Mesendoderm (in vitro differentiated cells): ENCODE data around the gene SPHK1.
"Not testable (repeated sequence)": the region's sequence is repeated elsewhere in the genome, so short reads cannot be mapped to it uniquely, and the experiment has no call there.

ENCODE experiments used
- DNase-seq: peaks from one replicate; pipeline ENCODE4 v3.0.0; 2013
- H2AK5ac ChIP-seq: 2 replicates; pipeline ENCODE4 v1.6.1; 2013; ENCODE audit warnings: low read length, inconsistent platforms
- H2BK120ac ChIP-seq: 2 replicates; pipeline ENCODE4 v1.6.1; 2013; ENCODE audit warnings: low read depth, mild to moderate bottlenecking, low read length, moderate library complexity, mixed read lengths
- H2BK15ac ChIP-seq: replicated peaks from 2 replicates; pipeline ENCODE4 v1.6.1; 2013; ENCODE audit warnings: low read depth, mild to moderate bottlenecking, moderate library complexity
- H2BK5ac ChIP-seq: 2 replicates; pipeline ENCODE4 v1.6.1; 2013; ENCODE audit warnings: low read length, inconsistent platforms
- H3K18ac ChIP-seq: 2 replicates; pipeline ENCODE4 v1.6.1; 2013; ENCODE audit warnings: mild to moderate bottlenecking, low read length, mixed read lengths
- H3K23ac ChIP-seq: one replicate; pipeline ENCODE4 v1.6.1; 2013; ENCODE audit warnings: low read length
- H3K27ac ChIP-seq: 2 replicates; pipeline ENCODE4 v1.5.1; 2013; ENCODE audit warnings: low read depth, mild to moderate bottlenecking, inconsistent platforms, low read length, moderate library complexity
- H3K27me3 ChIP-seq: 2 replicates; pipeline ENCODE4 v1.6.1; 2013; ENCODE audit warnings: low read length, control low read depth, mild to moderate bottlenecking, inconsistent platforms; ENCODE audit not compliant: insufficient read depth, poor library complexity
- H3K36me3 ChIP-seq: 2 replicates; pipeline ENCODE4 v1.6.1; 2013; ENCODE audit warnings: low read length, inconsistent platforms; ENCODE audit not compliant: control insufficient read depth, insufficient read depth
- H3K4ac ChIP-seq: one replicate; pipeline ENCODE4 v1.6.1; 2013; ENCODE audit warnings: low read depth, mild to moderate bottlenecking, low read length, moderate library complexity
- H3K4me1 ChIP-seq: 2 replicates; pipeline ENCODE4 v1.6.1; 2013; ENCODE audit warnings: low read depth, low read length, inconsistent platforms; ENCODE audit not compliant: control insufficient read depth
- H3K4me2 ChIP-seq: 2 replicates; pipeline ENCODE4 v1.6.1; 2013; ENCODE audit warnings: low read length
- H3K4me3 ChIP-seq: 2 replicates; pipeline ENCODE4 v1.5.1; 2013; ENCODE audit warnings: mild to moderate bottlenecking, low read length
- H3K56ac ChIP-seq: one replicate; pipeline ENCODE4 v1.6.1; 2013; ENCODE audit warnings: low read length
- H3K79me1 ChIP-seq: 2 replicates; pipeline ENCODE4 v1.6.1; 2013; ENCODE audit warnings: low read length, inconsistent platforms
- H3K79me2 ChIP-seq: 2 replicates; pipeline ENCODE4 v1.6.1; 2013; ENCODE audit warnings: mild to moderate bottlenecking, low read length; ENCODE audit not compliant: control insufficient read depth, insufficient read depth
- H3K9ac ChIP-seq: 2 replicates; pipeline ENCODE4 v1.6.1; 2013; ENCODE audit warnings: low read length, inconsistent platforms
- H4K5ac ChIP-seq: one replicate; pipeline ENCODE4 v1.6.1; 2013; ENCODE audit warnings: low read length
- H4K8ac ChIP-seq: one replicate; pipeline ENCODE4 v1.6.1; 2013; ENCODE audit warnings: low read depth, mild to moderate bottlenecking, control low read depth, low read length, moderate library complexity
- WGBS: extraction: QIAGEN DNeasy Blood & Tissue Kit; methylation state at CpG from one replicate; pipeline ENCODE4 v1.1.7; 2013; ENCODE audit warnings: low lambda C conversion rate, missing lambda C conversion rate; ENCODE audit not compliant: insufficient coverage; ENCODE audit errors: extremely low coverage; 5-methylcytosine and 5-hydroxymethylcytosine counted together

The SPHK1 gene

GRCh38 chr17:76343106-76343505, 41.3 kb upstream of the SPHK1 start:
- Histone ChIP-seq H3K4me3 (no peak overlapping the region), H3K27ac (no peak overlapping the region), H2BK5ac (no peak overlapping the region), H3K79me2 (no peaks in the 10 kb centered on the region), H3K4ac (no peak overlapping the region), H3K56ac (no peak overlapping the region), H3K9ac (no peak overlapping the region), H2BK120ac (no peak overlapping the region), H2AK5ac (no peak overlapping the region), H3K27me3 (no peaks in the 10 kb centered on the region), H3K4me1 (no peaks in the 10 kb centered on the region), H3K36me3 (peaks cover 4% of the 10 kb centered on the region), H2BK15ac (no peak overlapping the region), H3K23ac (no peak overlapping the region), H3K79me1 (no peaks in the 10 kb centered on the region), H4K5ac (no peak overlapping the region), H3K18ac (no peak overlapping the region), H3K4me2 (no peak overlapping the region), H4K8ac (no peak overlapping the region)
- WGBS = no CpG with 5 or more reads among the region's 7 CpGs
- no peak for DNase-seq

- H3K4me3 ChIP-seq = no peak overlapping the region
- H3K56ac ChIP-seq = no peak overlapping the region
- no CpG with 5 or more reads among the region's 14 CpGs for WGBS
- H3K4me2 ChIP-seq = no peak overlapping the region
- no peak overlapping the region for H4K8ac ChIP-seq
- no peak overlapping the region for H4K5ac ChIP-seq
- no peak overlapping the region for H3K18ac ChIP-seq
- no peak overlapping the region for H3K27ac ChIP-seq
- H3K79me2 ChIP-seq = no peaks in the 10 kb centered on the region
- H3K4me1 ChIP-seq = no peaks in the 10 kb centered on the region
- no peak overlapping the region for H2AK5ac ChIP-seq
- no peak overlapping the region for H3K4ac ChIP-seq
- H3K27me3 ChIP-seq = no peaks in the 10 kb centered on the region
- H2BK5ac ChIP-seq = no peak overlapping the region
- DNase-seq = no peak
- peaks cover 4% of the 10 kb centered on the region for H3K36me3 ChIP-seq
- H3K79me1 ChIP-seq = no peaks in the 10 kb centered on the region
- H3K23ac ChIP-seq = no peak overlapping the region
- no peak overlapping the region for H2BK15ac ChIP-seq
- no peak overlapping the region for H2BK120ac ChIP-seq
- H3K9ac ChIP-seq = no peak overlapping the region
These were observed 38.9 kb upstream of the SPHK1 start for GRCh38 chr17:76345377-76345974.

GRCh38 chr17:76346936-76347335, 37.5 kb upstream of the SPHK1 start:
- not testable (repeated sequence) for H2BK5ac ChIP-seq, H3K18ac ChIP-seq, H2BK15ac ChIP-seq, H3K4me2 ChIP-seq, H3K4ac ChIP-seq, H2BK120ac ChIP-seq, H3K79me2 ChIP-seq, H4K5ac ChIP-seq, H2AK5ac ChIP-seq, H3K27me3 ChIP-seq, H3K4me3 ChIP-seq, H3K23ac ChIP-seq, H3K79me1 ChIP-seq, H3K56ac ChIP-seq, H3K4me1 ChIP-seq, H4K8ac ChIP-seq, H3K27ac ChIP-seq, H3K36me3 ChIP-seq, H3K9ac ChIP-seq, DNase-seq
- no CpG with 5 or more reads among the region's 11 CpGs for WGBS

GRCh38 chr17:76350463-76350862, 33.9 kb upstream of the SPHK1 start:
- Histone ChIP-seq H3K4me1 (no peaks in the 10 kb centered on the region), H3K36me3 (peaks cover 2% of the 10 kb centered on the region), H3K27me3 (no peaks in the 10 kb centered on the region), H2BK5ac (no peak overlapping the region), H2BK120ac (no peak overlapping the region), H4K8ac (no peak overlapping the region), H3K4me2 (no peak overlapping the region), H4K5ac (no peak overlapping the region), H2BK15ac (no peak overlapping the region), H3K79me1 (peaks cover 4% of the 10 kb centered on the region), H3K79me2 (peaks cover 2% of the 10 kb centered on the region), H3K56ac (no peak overlapping the region), H3K4ac (no peak overlapping the region), H3K4me3 (no peak overlapping the region), H3K23ac (no peak overlapping the region), H2AK5ac (no peak overlapping the region), H3K18ac (no peak overlapping the region), H3K9ac (no peak overlapping the region), H3K27ac (no peak overlapping the region)
- no CpG with 5 or more reads among the region's 5 CpGs for WGBS
- DNase-seq = no peak

- H4K5ac ChIP-seq = no peak overlapping the region
- H3K36me3 ChIP-seq = peaks cover 2% of the 10 kb centered on the region
- H3K56ac ChIP-seq = no peak overlapping the region
- no peak for DNase-seq
- peaks cover 4% of the 10 kb centered on the region for H3K79me1 ChIP-seq
- no peak overlapping the region for H3K23ac ChIP-seq
- no peak overlapping the region for H3K27ac ChIP-seq
- no peak overlapping the region for H3K4me3 ChIP-seq
- no peak overlapping the region for H2AK5ac ChIP-seq
- H3K18ac ChIP-seq = no peak overlapping the region
- H2BK5ac ChIP-seq = no peak overlapping the region
- H3K9ac ChIP-seq = no peak overlapping the region
- H3K4ac ChIP-seq = no peak overlapping the region
- H3K4me1 ChIP-seq = no peaks in the 10 kb centered on the region
- H3K27me3 ChIP-seq = no peaks in the 10 kb centered on the region
- H3K79me2 ChIP-seq = peaks cover 2% of the 10 kb centered on the region
- WGBS = no CpG with 5 or more reads among the region's 9 CpGs
- no peak overlapping the region for H3K4me2 ChIP-seq
- H2BK15ac ChIP-seq = no peak overlapping the region
- H2BK120ac ChIP-seq = no peak overlapping the region
- H4K8ac ChIP-seq = no peak overlapping the region
These were observed 32.8 kb upstream of the SPHK1 start for GRCh38 chr17:76351526-76352071.
